GM12801 (cell line): ENCODE data around the gene TNS4.

Experiments
- CTCF ChIP-seq: IDR thresholded peaks from one replicate; pipeline ENCODE4 v1.5.1; 2011; ENCODE audit warnings: control low read depth; ENCODE audit not compliant: insufficient read length; ENCODE audit errors: extremely low read depth

Gene TNS4

GRCh38 chr17:40542558-40543411 lies 41.4 kb upstream of the TNS4 start:
- no peak for TF ChIP-seq CTCF

- TF ChIP-seq CTCF = no peak
These were observed 40.6 kb upstream of the TNS4 start for GRCh38 chr17:40541873-40542557.

- no peak for TF ChIP-seq CTCF
These were observed 39.8 kb upstream of the TNS4 start for GRCh38 chr17:40541060-40541872.

- TF ChIP-seq CTCF = no peak
These were observed 39.0 kb upstream of the TNS4 start for GRCh38 chr17:40540448-40540847.

GRCh38 chr17:40539711-40540411 lies 38.4 kb upstream of the TNS4 start:
- TF ChIP-seq CTCF = no peak

- no peak for TF ChIP-seq CTCF
These were observed 37.7 kb upstream of the TNS4 start for GRCh38 chr17:40538936-40539705.
